IMR-90 (cell line): ENCODE results near the gene KRTAP1-5. TPM values are rescaled to one million over a fixed set of nuclear protein-coding genes. Genes with fewer than 3 reads are reported as not detected.

Experiments used
- ATAC-seq: fragments of 200-7000 bp; cut with Tn5 transposase; 2 replicates; pipeline ENCODE4 v1.9.1; 2020; ENCODE audit warnings: low read depth, mild to moderate bottlenecking, moderate library complexity
- BruUV-seq: library from RNA; stranded (reverse); fragments of 400-500 nt; replicated peaks from 2 replicates; lab custom pipeline; 2021; lab: Mats Ljungman, UMichigan
- CTCF ChIA-PET: fragments of 300-600 bp; formaldehyde crosslinking; extraction: SDS; loops from one replicate; lab custom pipeline; 2021; ENCODE audit warnings: antibody characterized with exemption; lab: Yijun Ruan, JAX
- POLR2A ChIA-PET: fragments of 300-600 bp; sonication (Branson Sonifier 250); formaldehyde crosslinking; loops from one replicate; lab custom pipeline; 2022; ENCODE audit warnings: antibody characterized with exemption; ENCODE audit not compliant: unreplicated experiment; lab: Charles Lee
- DNase-seq: peaks from one replicate; pipeline ENCODE4 v3.0.0; 2013
- H2AFZ ChIP-seq: replicated peaks from 2 replicates; pipeline ENCODE3; 2013; ENCODE audit warnings: low read length, mild to moderate bottlenecking; ENCODE audit not compliant: poor library complexity
- H2AK5ac ChIP-seq: 2 replicates; pipeline ENCODE4 v1.6.1; 2013; ENCODE audit warnings: low read depth, low read length, inconsistent platforms
- H2AK9ac ChIP-seq: replicated peaks from 2 replicates; pipeline ENCODE3; 2013; ENCODE audit warnings: mild to moderate bottlenecking, low read depth, low read length, moderate library complexity; ENCODE audit not compliant: poor library complexity
- H2BK120ac ChIP-seq: 2 replicates; pipeline ENCODE4 v1.6.1; 2013; ENCODE audit warnings: low read depth, low read length, inconsistent platforms
- H2BK15ac ChIP-seq: 3 replicates; pipeline ENCODE4 v1.6.1; 2013; ENCODE audit warnings: low read depth, low read length, inconsistent platforms
- H2BK20ac ChIP-seq: 2 replicates; pipeline ENCODE4 v1.6.1; 2013; ENCODE audit warnings: low read depth, mild to moderate bottlenecking, inconsistent platforms, low read length, moderate library complexity
- H2BK5ac ChIP-seq: 2 replicates; pipeline ENCODE4 v1.6.1; 2013; ENCODE audit warnings: mild to moderate bottlenecking, low read depth, low read length, inconsistent platforms; ENCODE audit not compliant: poor library complexity, severe bottlenecking
- H3K14ac ChIP-seq: replicated peaks from 2 replicates; pipeline ENCODE4 v1.6.1; 2013; ENCODE audit warnings: low read depth, low read length, inconsistent platforms
- H3K18ac ChIP-seq: 2 replicates; pipeline ENCODE4 v1.6.1; 2013; ENCODE audit warnings: low read depth, low read length, control low read depth
- H3K23ac ChIP-seq: 2 replicates; pipeline ENCODE4 v1.6.1; 2013; ENCODE audit warnings: low read depth, low read length, inconsistent platforms
- H3K27ac ChIP-seq: 2 replicates; pipeline ENCODE4 v1.5.1; 2013; ENCODE audit warnings: mild to moderate bottlenecking, control low read depth, low read length; ENCODE audit not compliant: insufficient read depth
- H3K27me3 ChIP-seq: 2 replicates; pipeline ENCODE4 v1.6.1; 2013; ENCODE audit warnings: low read length; ENCODE audit not compliant: control insufficient read depth, insufficient read depth
- H3K36me3 ChIP-seq: 2 replicates; pipeline ENCODE4 v1.6.1; 2013; ENCODE audit warnings: low read length, mixed read lengths; ENCODE audit not compliant: control insufficient read depth, insufficient read depth
- H3K4ac ChIP-seq: 2 replicates; pipeline ENCODE4 v1.6.1; 2013; ENCODE audit warnings: low read depth, low read length, inconsistent platforms
- H3K4me1 ChIP-seq: 2 replicates; pipeline ENCODE4 v1.6.1; 2013; ENCODE audit warnings: low read length, mixed read lengths; ENCODE audit not compliant: control insufficient read depth, insufficient read depth
- H3K4me2 ChIP-seq: 2 replicates; pipeline ENCODE4 v1.6.1; 2013; ENCODE audit warnings: low read depth, mild to moderate bottlenecking, control low read depth, low read length, moderate library complexity
- H3K4me3 ChIP-seq: 2 replicates; pipeline ENCODE4 v1.5.1; 2013; ENCODE audit warnings: low read depth, mild to moderate bottlenecking, control low read depth, low read length, moderate library complexity; ENCODE audit not compliant: insufficient read depth
- H3K56ac ChIP-seq: 2 replicates; pipeline ENCODE4 v1.6.1; 2013; ENCODE audit warnings: low read length, inconsistent platforms; ENCODE audit not compliant: insufficient read depth; ENCODE audit errors: extremely low read depth
- H3K79me1 ChIP-seq, 2 experiments: 2 replicates each; pipeline ENCODE4 v1.6.1; 2013; ENCODE audit warnings: low read length in 2 of 2, inconsistent platforms in 1 of 2, low read depth in 1 of 2
- H3K9ac ChIP-seq: 2 replicates; pipeline ENCODE4 v1.6.1; 2013; ENCODE audit warnings: low read depth, low read length, control low read depth
- H3K9me1 ChIP-seq: 2 replicates; pipeline ENCODE4 v1.6.1; 2013; ENCODE audit warnings: low read length, inconsistent platforms; ENCODE audit not compliant: insufficient read depth
- H3K9me3 ChIP-seq: 2 replicates; pipeline ENCODE4 v1.6.1; 2013; ENCODE audit warnings: low read length; ENCODE audit not compliant: control insufficient read depth, insufficient read depth
- H4K20me1 ChIP-seq: 2 replicates; pipeline ENCODE4 v1.6.1; 2013; ENCODE audit warnings: low read length, inconsistent platforms; ENCODE audit not compliant: insufficient read depth
- H4K5ac ChIP-seq: 2 replicates; pipeline ENCODE4 v1.6.1; 2013; ENCODE audit warnings: mild to moderate bottlenecking, low read depth, low read length, control low read depth
- H4K8ac ChIP-seq, 2 experiments: 2 replicates each; pipeline ENCODE4 v1.6.1; 2013; ENCODE audit warnings: low read depth in 2 of 2, low read length in 2 of 2, control low read depth in 1 of 2, inconsistent platforms in 1 of 2
- H4K91ac ChIP-seq: 2 replicates; pipeline ENCODE4 v1.6.1; 2013; ENCODE audit warnings: low read depth, low read length, inconsistent platforms; ENCODE audit not compliant: insufficient read depth
- BHLHE40 ChIP-seq: fragments of 150-350 bp; IDR thresholded peaks from 2 replicates; pipeline ENCODE4 v1.6.1; 2016; ENCODE audit warnings: mild to moderate bottlenecking, low read depth, low read length
- CEBPB ChIP-seq: IDR thresholded peaks from 2 replicates; pipeline ENCODE4 v1.6.1; 2012; ENCODE audit warnings: low read depth, low read length, improper control_type of control experiment
- CHD1 ChIP-seq: IDR thresholded peaks from 2 replicates; pipeline ENCODE4 v1.6.1; 2012; ENCODE audit warnings: low read depth, low read length, improper control_type of control experiment
- MAFK ChIP-seq: IDR thresholded peaks from 2 replicates; pipeline ENCODE4 v1.6.1; 2012; ENCODE audit warnings: low read depth, low read length, improper control_type of control experiment
- MAZ ChIP-seq: IDR thresholded peaks from 2 replicates; pipeline ENCODE4 v1.6.1; 2012; ENCODE audit warnings: low read depth, mild to moderate bottlenecking, low read length, improper control_type of control experiment, moderate library complexity, borderline replicate concordance
- MXI1 ChIP-seq: IDR thresholded peaks from 2 replicates; pipeline ENCODE4 v1.6.1; 2012; ENCODE audit warnings: low read depth, mild to moderate bottlenecking, low read length, moderate library complexity, borderline replicate concordance
- POLR2A ChIP-seq: IDR thresholded peaks from 2 replicates; pipeline ENCODE4 v1.6.1; 2012; ENCODE audit warnings: mild to moderate bottlenecking, low read depth, low read length
- RAD21 ChIP-seq: IDR thresholded peaks from 2 replicates; pipeline ENCODE4 v1.6.1; 2012; ENCODE audit warnings: low read length, improper control_type of control experiment
- RFX5 ChIP-seq: IDR thresholded peaks from 2 replicates; pipeline ENCODE4 v1.8.0; 2012; ENCODE audit warnings: low read depth, mild to moderate bottlenecking, low read length, moderate library complexity
- SMC3 ChIP-seq: fragments of 150-350 bp; IDR thresholded peaks from 2 replicates; pipeline ENCODE4 v1.6.1; 2016; ENCODE audit warnings: low read depth, mild to moderate bottlenecking, antibody characterized with exemption, low read length, moderate library complexity
- dilution Hi-C: fragments of 300-500 bp; cut with HindIII; formaldehyde crosslinking; loops from one replicate; pipeline ENCODE4 v1.14.3; 2018; ENCODE audit warnings: low sequenced_read_pairs; ENCODE audit not compliant: unreplicated experiment
- in situ Hi-C: fragments of 300-500 bp; cut with MboI; formaldehyde crosslinking; loops from 3 replicates; pipeline ENCODE4 v1.14.3; 2019; ENCODE audit warnings: low sequenced_read_pairs, inconsistent platforms, mixed read lengths
- intact Hi-C: fragments of 100-400 bp; cut with micrococcal nuclease; formaldehyde crosslinking; loops from 2 replicates; pipeline ENCODE4 v1.10.0; 2022
- polyA plus RNA-seq, 3 experiments: library from polyadenylated mRNA; depleted of rRNA; stranded (reverse); fragments of >200 nt; gene quantifications; 2 replicates each; pipeline ENCODE4 v1.2.3, GENCODE V29; 2012; ENCODE audit warnings: low replicate concordance in 1 of 3
- total RNA-seq: library from RNA; depleted of rRNA; stranded (reverse); fragments of >200 nt; gene quantifications from 2 replicates; pipeline ENCODE4 v1.2.3, GENCODE V29; 2012
- TF ChIP-seq, protein P1 (sequence below): fragments of 150-350 bp; IDR thresholded peaks from 2 replicates; pipeline ENCODE4 v1.6.1; 2016; ENCODE audit warnings: low read depth, mild to moderate bottlenecking, low read length, moderate library complexity, borderline replicate concordance
- TF ChIP-seq, protein P2 (sequence below): conservative IDR thresholded peaks from 2 replicates; pipeline ENCODE4 v1.5.1; 2012; ENCODE audit warnings: mild to moderate bottlenecking, low read depth, low read length, improper control_type of control experiment

Gene KRTAP1-5
- total and polyA plus RNA-seq, 2 of the 4 experiments (the other 2 are of a cell fraction) = 27.0 to 34.8 TPM

DNA sequence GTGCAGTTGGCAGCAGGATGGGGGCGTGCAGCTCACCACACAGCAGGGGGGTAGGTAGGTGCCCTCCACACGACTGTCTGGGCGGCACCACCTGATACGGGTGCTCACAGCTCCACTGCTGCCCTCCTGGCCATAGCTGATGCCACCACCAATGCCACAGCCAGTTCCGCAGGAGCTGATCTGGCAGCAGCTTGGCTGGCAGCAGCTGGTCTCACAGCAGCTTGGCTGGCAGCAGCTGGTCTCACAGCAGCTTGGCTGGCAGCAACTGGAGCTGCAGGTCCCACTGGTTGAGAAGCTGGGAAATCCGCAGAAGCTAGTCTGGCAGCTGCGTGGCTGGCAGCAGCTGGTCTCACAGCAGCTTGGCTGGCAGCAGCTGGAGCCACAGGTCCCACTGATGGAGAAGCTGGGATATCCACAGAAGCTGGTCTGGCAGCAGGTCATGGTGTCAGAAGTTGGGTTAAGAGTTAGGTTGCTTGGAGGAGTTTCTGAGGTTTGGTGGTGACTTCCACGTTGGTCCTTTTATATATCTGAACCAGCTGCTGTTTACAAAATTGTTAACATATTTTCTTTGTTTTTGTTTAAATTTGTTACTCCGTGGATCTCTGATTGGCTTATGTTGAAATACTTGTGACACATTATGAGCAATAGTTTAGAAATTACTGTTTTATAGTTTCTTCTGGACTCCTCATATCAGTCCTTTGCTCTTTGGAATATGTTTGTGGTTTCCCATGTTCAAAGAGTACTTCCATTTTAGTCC is at the start of gene KRTAP1-5 (continued):
- TF ChIP-seq, protein P1, sequence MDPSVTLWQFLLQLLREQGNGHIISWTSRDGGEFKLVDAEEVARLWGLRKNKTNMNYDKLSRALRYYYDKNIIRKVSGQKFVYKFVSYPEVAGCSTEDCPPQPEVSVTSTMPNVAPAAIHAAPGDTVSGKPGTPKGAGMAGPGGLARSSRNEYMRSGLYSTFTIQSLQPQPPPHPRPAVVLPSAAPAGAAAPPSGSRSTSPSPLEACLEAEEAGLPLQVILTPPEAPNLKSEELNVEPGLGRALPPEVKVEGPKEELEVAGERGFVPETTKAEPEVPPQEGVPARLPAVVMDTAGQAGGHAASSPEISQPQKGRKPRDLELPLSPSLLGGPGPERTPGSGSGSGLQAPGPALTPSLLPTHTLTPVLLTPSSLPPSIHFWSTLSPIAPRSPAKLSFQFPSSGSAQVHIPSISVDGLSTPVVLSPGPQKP = no peak
- TF ChIP-seq MAFK (no peak), MXI1 (no peak)

- H2BK20ac ChIP-seq = no peak overlapping the region
- H3K27me3 ChIP-seq = no peaks in the 10 kb centered on the region
- no peak overlapping the region for H4K91ac ChIP-seq
- H3K4ac ChIP-seq = no peak overlapping the region
- H4K20me1 ChIP-seq = no peaks in the 10 kb centered on the region
- dilution Hi-C loops (no loop called here), in situ Hi-C loops (no loop called here), intact Hi-C loops (no loop called here)
- no peak overlapping the region for H3K56ac ChIP-seq
- H3K18ac ChIP-seq = no peak overlapping the region
- no peak overlapping the region for H3K9ac ChIP-seq
- TF ChIP-seq CEBPB = no peak
- no peak for TF ChIP-seq SMC3
- no peak for TF ChIP-seq RFX5
- TF ChIP-seq MAZ = no peak
- TF ChIP-seq BHLHE40 = no peak
- no peak for TF ChIP-seq CHD1
- TF ChIP-seq RAD21 = no peak
- TF ChIP-seq, protein P2, sequence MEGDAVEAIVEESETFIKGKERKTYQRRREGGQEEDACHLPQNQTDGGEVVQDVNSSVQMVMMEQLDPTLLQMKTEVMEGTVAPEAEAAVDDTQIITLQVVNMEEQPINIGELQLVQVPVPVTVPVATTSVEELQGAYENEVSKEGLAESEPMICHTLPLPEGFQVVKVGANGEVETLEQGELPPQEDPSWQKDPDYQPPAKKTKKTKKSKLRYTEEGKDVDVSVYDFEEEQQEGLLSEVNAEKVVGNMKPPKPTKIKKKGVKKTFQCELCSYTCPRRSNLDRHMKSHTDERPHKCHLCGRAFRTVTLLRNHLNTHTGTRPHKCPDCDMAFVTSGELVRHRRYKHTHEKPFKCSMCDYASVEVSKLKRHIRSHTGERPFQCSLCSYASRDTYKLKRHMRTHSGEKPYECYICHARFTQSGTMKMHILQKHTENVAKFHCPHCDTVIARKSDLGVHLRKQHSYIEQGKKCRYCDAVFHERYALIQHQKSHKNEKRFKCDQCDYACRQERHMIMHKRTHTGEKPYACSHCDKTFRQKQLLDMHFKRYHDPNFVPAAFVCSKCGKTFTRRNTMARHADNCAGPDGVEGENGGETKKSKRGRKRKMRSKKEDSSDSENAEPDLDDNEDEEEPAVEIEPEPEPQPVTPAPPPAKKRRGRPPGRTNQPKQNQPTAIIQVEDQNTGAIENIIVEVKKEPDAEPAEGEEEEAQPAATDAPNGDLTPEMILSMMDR = no peak
- no peak for TF ChIP-seq POLR2A
- H2BK5ac ChIP-seq = no peak overlapping the region
- H3K4me2 ChIP-seq = no peak overlapping the region
- no peaks in the 10 kb centered on the region for H3K9me3 ChIP-seq
- no peak overlapping the region for H4K5ac ChIP-seq
- no peaks in the 10 kb centered on the region for H3K79me1 ChIP-seq
- H2AK5ac ChIP-seq = no peak overlapping the region
- no TSS peak for BruUV-seq
- POLR2A ChIA-PET = no interaction called here
- H3K14ac ChIP-seq = no peak overlapping the region
- CTCF ChIA-PET = no interaction called here
- no peak overlapping the region; the same call in 1 of the 2 replicates for H2BK120ac ChIP-seq
- no peak overlapping the region for H2AFZ ChIP-seq
- no peak overlapping the region for H4K8ac ChIP-seq
- no peak overlapping the region for H3K4me3 ChIP-seq
- no peak for ATAC-seq
- no peak for DNase-seq
- no peak overlapping the region for H3K23ac ChIP-seq
- H3K27ac ChIP-seq = no peak overlapping the region
- no peaks in the 10 kb centered on the region for H3K9me1 ChIP-seq
- no peak overlapping the region for H2BK15ac ChIP-seq
- H2AK9ac ChIP-seq = no peak overlapping the region
- H3K4me1 ChIP-seq = no peaks in the 10 kb centered on the region
- no peaks in the 10 kb centered on the region for H3K36me3 ChIP-seq
Measured at GRCh38 chr17:41076788-41077187, 49.8 kb upstream of the KRTAP1-5 start.
